Endothelial cell of hepatic sinusoid (primary cell): Measurements from ENCODE around the gene SFI1.
"Not testable (repeated sequence)": the region's sequence is repeated elsewhere in the genome, so short reads cannot be mapped to it uniquely, and the experiment has no call there.

Source experiments
- in situ Hi-C: cut with HindIII; loops from 2 replicates; pipeline ENCODE4 v1.10.0; 2017; ENCODE audit warnings: low sequenced_read_pairs

Gene SFI1

DNA sequence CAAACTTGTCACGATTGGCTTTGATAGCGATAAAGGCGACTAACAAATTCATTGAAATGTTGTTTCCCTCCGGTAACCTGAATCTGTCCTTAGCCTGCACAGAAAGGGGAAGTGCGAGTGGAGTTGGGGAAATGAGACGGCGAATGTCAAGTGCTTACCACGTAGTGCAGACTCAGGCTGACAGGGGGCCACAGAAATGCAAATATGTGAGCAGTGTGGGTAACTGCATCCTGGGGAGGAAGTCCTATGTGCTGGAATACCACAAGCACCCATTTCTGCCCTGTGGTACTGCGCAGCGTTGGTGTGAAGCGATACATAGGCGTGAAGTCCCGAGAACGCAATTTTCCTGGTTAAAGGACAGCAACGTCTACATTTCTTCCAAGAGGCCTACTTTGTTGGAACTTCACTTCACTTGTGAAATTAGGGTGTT lies 5.8 kb upstream of the SFI1 start:
- in situ Hi-C loops: no loop called here

DNA sequence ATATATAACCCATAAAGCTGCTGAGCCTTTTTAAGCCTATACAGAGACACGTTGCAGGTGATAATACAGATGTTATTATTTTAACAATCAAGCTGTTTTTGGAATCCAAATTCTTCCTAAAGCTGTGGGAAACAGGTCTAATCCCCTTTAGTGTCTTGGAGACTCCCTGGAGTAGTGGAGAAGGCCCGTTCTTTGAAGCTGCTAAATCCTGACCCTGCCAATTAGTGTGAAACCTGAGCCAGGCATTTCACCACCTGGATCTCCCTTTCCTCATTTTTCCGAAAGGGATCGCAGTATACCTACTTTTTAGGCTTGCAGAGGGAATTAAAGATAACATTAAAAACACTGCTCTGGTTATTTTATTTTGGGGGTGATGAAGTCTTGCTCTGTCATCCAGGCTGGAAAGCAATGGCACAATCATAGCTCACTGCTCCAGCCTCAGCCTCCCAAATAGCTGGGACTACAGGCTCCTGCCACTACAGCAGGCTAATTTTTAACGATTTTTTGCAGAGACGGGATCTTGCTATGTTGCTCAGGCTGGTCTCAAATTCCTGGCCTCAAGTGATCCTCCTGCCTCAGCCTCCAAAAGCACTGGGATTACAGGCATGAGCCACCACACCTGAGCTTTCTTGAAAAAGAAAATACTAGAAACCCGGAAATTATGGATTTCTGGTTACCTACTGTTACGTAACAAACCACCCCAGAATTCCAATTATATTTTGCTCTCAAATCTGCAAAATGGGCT lies 4.9 kb upstream of the SFI1 start:
- in situ Hi-C loops: no loop called here

DNA sequence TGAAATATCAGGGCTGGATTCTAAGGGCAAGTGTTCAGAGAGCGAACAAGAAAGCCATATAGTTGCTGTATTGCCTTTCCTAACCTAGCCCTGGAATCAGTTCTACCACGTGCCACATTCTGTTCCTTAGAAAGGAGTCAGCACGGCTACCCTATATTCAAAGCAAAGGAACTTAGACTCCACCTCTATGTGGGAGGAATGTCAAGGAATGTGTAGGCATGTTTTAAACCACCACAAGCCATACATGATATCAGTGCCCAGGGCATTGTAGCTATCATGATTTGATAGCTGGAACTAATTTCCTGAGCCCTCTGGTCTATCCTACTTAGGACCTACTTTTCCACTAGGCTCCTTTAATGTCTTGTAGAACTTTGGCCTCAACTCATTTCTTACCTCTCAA lies 4.2 kb upstream of the SFI1 start:
- in situ Hi-C loops: no loop called here

DNA sequence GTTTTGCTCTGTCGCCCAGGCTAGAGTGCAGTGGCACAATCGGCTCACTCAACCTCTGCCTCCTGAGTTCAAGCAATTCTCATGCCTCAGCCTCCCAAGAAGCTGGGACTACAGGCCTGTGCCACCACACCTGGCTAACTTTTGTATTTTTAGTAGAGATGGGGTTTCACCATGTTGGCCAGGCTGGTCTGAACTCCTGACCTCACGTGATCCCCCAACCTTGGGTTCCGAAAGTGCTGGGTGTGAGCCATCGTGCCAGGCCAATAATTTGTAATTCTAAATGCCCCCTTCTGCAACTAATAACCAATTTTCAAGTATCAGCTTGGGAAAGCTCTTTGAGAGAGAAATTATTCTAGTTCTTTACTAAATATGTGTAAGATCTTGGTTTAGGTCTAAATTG lies 3.0 kb upstream of the SFI1 start:
- in situ Hi-C loops: not testable (repeated sequence)

DNA sequence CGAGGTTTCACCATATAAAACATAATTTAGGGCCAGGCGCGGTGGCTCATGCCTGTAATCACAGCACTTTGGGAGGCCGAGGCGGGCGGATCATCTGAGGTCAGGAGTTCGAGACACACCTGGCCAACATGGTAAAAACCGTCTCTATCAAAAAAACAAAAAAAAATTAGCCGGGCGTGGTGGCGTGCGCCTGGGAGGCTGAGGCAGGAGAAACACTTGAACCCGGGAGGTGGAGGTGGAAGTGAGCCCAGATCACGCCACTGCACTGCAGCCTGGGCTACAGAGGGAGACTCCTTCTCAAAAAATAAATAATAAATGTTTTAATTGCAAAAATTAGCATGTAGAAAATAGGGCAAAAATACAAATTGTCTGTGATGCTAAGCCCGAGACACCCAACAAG lies 993 bp upstream of the SFI1 start:
- in situ Hi-C loops: no loop called here

DNA sequence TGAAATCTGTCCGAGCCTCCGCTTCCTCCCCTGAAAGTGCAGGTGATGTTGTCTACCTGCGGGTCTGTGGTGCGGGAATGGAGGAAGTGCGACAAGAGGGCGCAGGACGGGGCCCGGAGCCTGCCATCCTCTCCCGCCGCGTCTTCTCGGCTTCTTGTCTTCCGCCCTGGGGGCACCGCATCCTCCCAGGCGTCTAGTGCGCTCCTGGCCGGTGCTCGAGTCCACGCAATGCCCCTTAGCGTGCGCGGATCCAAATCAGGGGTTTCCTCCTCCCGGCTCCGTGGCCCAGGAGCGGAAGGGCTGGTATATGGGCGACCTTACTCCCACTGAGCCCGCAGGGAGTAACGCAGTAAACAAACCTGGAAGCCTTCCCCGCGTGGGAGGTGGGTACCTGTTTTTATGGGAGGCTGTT lies 405 bp downstream of the SFI1 start:
- in situ Hi-C loops: no loop called here

DNA sequence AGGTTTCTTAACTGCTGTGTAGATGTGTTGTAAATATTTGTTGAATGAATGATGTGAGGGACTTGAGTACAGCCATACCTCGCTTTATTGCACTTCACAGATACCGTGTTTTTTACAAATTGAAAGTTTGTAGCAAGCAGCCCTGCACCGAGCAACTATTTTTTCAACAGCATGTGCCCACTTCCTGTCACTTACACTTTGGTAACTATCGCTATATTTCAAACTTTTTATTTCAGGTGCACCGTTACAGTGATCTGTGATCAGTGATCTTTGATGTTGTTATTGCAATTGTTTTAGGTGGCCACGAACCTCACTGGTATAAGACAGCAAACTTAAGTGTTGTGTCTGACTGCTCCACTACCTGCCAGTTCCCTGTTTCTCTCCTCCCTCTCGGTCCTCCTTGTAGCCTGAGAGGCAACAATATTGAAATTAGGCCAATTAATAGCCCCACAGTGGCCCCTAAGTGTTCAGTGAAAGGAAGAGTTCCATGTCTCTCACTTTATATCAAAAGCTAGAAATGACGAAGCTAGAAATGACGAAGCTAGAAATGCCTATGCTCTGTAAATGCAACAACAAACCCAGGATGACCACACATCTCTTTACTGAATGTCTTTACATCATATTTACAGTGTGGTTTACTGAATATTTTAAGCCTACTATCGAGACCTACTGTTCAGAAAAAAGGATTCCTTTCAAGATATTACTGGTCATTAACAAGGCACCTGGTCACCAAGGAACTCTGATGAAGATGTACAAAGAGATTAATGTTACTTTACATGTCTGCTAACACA lies 1.0 kb downstream of the SFI1 start:
- in situ Hi-C loops: no loop called here

DNA sequence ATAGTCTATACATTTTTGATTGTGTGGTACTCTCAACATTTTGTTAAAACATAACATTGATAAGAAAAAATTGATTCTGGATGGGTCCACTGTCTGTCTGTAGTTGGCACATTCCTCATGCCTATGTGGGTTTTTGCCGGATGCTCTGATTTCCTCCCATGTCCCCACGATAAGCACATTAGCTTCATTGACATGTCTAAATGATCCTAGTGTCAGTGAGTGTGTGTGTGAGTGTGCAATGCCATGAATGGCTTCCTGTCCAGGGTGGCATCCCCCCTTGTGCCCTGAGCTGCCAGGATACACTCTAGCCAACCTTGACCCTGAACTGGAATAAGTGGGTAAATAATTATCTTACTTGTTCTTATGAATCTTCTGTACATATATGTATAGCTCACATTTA lies 5.4 kb downstream of the SFI1 start:
- in situ Hi-C loops: no loop called here

DNA sequence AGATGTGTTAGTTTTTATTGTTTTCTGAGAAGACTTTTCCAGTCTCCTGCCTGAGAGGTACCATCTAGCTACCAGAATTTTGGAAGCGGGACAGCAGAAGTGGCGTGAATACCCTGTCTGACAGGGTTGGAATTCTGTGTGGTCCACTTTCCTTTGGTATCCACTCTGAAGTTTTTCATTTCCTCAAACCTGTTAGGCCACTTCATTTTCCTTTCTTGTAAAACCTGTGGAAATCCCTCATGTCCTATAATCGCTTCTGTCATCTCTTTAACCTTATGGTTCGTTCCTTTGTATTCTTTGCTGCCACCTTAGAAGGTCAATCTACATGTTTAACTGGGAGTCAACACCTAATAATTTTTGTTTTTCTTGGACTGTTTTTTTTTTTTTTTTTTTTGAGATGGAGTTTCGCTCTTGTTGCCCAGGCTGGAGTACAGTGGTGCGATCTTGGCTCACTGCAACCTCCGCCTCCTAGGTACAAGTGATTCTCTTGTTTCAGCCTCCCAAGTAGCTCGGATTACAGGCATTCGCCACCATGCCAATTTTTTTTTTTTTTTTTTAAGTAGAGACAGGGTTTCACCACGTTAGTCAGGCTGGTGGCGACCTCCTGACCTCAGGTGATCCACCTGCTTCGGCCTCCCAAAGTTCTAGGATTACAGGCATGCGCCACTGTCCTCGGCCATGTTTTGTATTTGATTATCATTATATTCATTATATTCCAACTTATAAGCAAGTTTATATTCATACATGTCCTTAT lies 7.1 kb downstream of the SFI1 start:
- in situ Hi-C loops: no loop called here

DNA sequence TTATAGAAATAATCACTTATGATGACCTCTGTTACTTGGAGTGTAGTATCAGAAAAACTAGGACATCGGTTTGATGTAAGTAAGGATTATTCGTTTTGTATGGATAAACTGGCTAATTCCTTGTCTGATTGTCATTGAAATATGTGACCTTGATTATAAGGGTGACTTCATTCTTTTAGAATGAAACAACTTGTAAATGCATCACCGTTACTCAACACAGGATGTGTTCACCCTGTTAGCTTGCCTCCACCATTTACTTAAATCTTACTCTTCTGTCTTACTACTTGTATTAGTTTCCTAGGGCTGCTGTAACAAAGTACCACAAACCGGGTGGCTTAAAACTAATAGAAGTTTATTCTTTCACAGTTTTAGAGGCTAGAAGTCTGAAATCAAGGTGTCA lies 7.9 kb downstream of the SFI1 start:
- in situ Hi-C loops: no loop called here

DNA sequence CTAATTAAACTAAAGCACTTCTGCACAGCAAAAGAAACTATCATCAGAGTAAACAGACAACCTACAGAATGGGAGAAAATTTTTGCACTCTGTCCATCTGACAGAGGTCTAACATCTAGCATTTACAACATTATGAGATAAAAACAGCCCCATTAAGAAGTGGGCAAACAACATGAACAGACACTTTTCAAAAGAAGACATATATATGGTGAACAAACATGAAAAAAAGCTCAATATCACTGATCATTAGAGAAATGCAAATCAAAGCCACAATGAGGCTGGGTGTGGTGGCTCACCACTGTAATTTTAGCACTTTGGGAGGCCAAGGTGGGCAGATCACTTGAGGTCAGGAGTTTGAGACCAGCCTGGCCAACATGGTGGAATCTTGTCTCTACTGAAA lies 11.2 kb downstream of the SFI1 start:
- in situ Hi-C loops: not testable (repeated sequence)

DNA sequence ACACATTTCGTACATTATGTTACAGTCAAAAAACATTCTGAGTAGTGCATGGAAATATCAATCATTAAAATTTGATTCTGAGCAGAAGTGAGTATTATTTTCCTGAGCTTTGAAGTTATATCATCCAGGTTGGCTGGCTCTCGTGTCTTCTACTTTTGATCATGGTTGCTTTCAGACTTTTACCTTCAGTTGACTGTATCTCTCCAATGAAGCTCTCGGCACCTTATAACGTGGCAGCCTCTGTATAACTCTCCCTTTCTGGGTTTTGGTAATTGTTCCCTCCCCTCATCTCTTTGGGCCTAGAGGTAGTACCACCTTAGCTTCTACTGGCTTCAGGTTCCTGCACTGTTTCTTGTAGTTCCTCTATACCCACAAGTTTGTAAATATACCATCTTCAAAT lies 12.2 kb downstream of the SFI1 start:
- in situ Hi-C loops: no loop called here

DNA sequence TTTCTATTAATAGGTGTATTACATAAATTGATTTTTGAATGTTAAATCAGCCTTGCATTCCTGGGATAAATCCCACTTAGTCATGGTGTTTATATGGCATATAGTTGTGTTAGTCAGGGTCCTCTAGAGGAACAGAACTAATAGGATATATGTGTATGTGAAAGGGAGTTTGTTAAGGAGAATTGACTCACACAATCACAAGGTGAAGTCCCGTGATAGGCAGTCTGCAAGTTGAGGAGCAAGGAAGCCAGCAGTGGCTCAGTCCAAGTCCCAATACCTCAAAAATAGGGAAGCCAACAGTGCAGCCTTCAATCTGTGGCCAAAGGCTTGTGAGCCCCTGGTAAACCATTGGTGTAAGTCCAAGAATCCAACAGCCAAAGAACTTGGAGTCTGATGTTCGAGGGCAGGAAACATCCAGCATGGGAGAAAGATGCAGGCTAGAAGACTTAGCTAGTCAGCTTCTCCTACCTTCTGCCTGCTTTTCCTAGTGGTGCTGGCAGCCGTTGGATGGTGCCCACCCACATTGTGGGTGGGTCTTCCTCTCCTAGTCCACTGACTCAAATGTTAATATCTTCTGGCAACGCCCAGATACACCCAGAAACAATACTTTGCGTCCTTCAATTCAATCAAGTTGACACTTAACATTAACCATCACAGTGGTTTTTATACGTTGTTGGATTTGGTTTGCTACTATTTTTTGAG lies 12.9 kb downstream of the SFI1 start:
- in situ Hi-C loops: no loop called here

DNA sequence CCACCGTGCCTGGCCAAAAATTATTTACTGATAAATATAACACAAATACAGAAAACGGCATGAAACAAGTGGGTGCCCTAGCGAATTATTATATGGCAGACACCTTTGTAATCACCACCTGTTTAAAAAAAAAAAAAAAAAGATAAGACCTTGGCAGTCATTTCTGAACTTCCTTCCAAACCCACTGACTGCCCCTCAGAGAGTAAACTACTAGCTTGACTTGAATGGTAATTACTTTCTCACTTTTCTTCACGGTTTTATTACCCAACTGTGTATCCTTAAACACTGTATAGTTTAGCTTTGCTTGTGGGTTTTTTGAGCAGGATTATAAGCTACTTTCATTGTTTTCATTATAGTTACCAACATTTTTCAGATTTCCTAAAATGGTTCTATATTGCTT lies 23.7 kb downstream of the SFI1 start:
- in situ Hi-C loops: no loop called here

DNA sequence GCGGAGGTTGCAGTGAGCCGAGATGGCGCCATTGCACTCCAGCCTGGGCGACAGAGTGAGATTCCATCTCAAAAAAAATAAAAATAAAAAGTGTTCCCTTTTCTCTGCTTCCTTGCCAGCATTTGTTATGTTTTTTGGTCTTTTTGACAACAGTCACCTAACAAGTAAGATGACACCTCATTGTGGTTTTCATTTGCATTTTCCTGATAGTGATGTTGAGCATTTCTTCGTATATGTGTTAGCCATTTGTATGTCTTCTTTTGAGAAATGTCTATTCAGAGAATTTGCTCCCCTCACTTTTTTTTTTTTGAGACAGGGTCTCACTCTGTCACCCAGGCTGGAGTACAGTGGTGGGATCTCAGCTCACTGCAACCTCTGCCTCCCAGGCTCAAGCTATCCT lies 27.8 kb downstream of the SFI1 start:
- in situ Hi-C loops: not testable (repeated sequence)

DNA sequence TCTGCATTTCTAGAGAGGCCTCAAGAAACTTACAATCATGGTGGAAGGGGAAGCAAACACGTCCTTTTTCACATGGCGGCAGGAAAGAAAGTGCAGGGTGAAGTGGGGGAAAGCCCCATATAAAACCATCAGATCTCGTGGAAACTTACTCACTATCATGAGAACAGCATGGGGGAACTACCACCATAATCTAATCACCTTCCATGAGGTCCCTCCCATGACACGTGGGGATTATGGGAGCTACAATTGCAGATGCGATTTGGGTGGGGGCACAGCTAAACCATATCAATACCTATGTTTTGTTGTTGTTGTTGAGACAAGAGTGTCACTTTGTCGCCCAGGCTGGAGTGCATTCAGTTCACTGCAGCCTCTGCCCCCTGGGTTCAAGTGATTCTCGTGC lies 29.9 kb downstream of the SFI1 start:
- in situ Hi-C loops: no loop called here

DNA sequence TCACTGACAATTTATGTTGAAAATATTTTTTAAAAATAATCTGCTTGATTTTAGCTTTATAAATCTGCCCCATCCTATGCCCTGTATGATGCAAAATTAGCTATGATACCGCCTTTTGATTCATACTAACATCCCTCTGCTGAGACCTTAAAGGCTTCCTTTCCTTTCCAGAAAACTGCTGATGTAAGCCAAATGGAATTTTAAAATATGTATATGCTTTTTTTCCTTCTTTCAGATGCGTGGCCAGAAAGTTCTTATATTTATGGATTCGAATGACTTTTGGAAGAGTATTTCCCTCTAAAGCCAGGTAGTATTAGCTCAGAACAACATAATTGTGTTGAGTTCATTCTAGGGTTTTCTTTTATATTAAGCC lies 34.5 kb downstream of the SFI1 start:
- in situ Hi-C loops: no loop called here

DNA sequence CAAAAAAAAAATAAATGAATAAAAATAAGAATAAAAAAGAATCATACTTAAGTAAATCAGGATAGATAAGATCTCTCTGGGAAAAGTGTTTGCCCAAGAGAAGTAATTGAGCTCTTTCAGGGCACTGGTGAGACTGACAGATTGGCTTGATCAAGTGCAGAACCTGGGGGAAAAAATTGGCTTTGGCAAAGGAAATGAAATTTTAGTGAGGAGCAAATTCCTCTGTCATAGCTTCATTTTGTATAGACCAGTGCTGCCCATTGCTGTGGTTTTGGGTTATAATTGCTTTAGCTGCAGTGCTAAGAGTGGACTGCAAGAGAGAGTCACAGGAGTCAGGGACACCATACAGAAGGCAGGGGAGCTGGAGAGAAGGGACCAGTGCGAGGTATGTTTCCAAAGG lies 35.7 kb downstream of the SFI1 start:
- in situ Hi-C loops: no loop called here

DNA sequence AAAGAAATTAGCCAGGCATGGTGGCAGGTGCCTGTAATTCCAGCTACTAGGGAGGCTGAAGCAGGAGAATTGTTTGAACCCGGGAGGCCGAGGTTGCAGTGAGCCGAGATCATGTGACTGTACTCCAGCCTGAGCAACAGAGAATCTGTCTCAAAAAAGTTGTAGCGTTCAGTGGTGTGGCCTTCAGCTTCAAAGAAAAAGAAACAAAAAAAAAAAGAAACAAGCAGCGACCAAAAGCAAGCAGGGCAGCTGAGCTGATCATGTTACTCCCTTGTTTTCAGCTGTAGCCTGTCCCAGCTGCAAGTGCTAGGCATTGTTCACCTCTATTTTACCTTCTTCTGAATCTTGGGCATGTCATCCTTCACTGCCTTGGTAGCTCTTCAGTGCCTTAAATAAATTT lies 37.0 kb downstream of the SFI1 start:
- in situ Hi-C loops: no loop called here

DNA sequence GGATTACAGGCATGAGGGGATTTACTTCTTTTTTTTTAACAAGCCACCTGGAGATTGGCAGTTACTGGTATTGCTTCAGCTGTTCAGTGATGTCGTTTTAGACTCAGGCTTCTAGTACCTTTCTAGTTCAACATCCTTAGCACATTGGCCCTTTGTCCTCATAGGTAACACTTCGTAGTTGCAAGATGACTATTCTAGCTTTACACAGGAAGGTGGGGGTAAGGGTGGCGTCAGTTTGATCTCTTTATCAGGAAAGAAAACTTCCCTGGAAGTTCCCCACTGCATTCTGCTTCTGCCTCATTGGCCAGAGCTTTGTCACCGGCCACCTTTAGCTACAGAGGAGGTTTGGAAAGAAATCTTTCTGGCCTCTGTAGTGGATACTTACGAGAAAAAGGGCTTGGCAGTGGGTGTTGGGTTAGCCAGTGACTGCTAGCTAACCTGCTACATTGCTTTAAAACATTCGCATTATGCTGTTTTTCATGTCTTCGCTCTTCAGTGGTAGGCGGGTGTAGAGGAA lies 40.7 kb downstream of the SFI1 start:
- in situ Hi-C loops: no loop called here

DNA sequence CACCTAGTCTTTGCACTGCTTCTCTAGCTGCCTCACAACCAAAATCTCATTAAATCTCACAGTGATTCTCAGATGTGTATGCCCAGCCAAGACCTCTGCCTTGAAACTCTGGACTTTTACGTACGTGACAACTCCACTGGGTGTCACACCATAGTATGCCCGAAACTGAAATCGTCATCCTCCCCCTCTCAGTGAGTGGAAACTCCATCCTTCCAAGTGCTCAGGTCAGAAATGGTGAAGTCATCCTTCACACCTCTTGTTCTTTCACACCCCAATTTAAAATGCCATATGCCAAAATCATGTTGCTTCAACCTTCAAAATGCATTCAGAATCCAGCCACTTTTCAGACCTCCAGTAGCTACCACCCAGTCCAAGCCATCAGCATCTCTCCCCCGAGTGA lies 42.5 kb downstream of the SFI1 start:
- in situ Hi-C loops: no loop called here
